ENCODE data around the gene HS1BP3.

HS1BP3 gene

DNA sequence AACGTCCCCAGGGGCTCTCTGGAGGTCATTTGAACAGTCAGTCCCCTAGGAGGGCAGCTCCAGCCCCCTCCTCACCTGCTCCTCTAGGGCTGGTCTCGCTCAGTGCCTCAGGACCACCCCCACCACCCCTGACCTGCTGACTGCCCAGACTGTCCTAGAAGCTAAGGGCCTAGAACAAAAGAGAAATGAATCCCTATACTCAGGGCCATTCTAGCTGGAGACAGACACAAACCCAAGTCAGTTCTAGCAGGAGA, 83.0 kb downstream of the HS1BP3 start:
- H3K27me3 ChIP-seq (ENCODE audit: control insufficient read depth, insufficient read depth, low read length), result no peaks in the 10 kb centered on the region
- H3K4me3 ChIP-seq (ENCODE audit: low read depth, low read length), result no peak overlapping the region
- no peaks in the 10 kb centered on the region for H3K36me3 ChIP-seq (ENCODE audit: control insufficient read depth, insufficient read depth, low read length)
- no peaks in the 10 kb centered on the region for H3K4me1 ChIP-seq (ENCODE audit: control insufficient read depth, insufficient read depth, low read length)
- H3K9me3 ChIP-seq (ENCODE audit: control insufficient read depth, insufficient read depth, low read length), result no peaks in the 10 kb centered on the region
- no peak overlapping the region for H3K9ac ChIP-seq (ENCODE audit: low read depth, low read length)
